ENCODE measurements around the gene UBE2D2.
"Not testable (repeated sequence)": the region's sequence is repeated elsewhere in the genome, so short reads cannot be mapped to it uniquely, and the experiment has no call there.

DNA sequence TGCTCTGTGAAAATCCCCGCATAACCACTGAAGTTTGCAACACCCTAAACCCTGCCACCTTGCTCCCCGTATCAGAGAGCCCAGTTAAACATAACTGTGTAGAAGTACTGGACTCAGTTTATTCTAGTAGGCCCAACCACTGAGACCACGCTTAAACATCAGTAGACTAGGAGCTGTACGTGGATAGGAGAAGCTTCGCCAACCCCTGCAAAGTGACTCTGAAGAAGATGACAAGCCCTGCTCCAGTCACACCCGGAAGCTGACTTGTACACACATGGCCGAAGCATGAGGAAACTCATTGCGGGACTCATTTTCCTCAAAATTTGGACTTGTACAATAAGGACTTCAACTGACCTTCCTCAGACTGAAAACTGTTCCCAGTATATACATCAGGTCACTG lies 32.4 kb upstream of the UBE2D2 start:
- TF ChIP-seq EZH2 (IDR thresholded peaks at IDR 0.05; ENCODE audit: insufficient read depth, poor library complexity, severe bottlenecking); EZH2phosphoT487 (IDR thresholded peaks at IDR 0.05; ENCODE audit: insufficient read depth, low read depth): not testable (repeated sequence)

Data from GM23248 (cell line).